B cell (primary cell): Measurements from ENCODE around the gene MAGI2.

ENCODE experiments used
- CTCF ChIP-seq: fragments of 200-600 bp; IDR thresholded peaks from one replicate; pipeline ENCODE4 v1.8.0; 2022; ENCODE audit warnings: antibody characterized with exemption, mild to moderate bottlenecking
- EZH2 ChIP-seq: IDR thresholded peaks from 2 replicates; pipeline ENCODE4 v1.6.1; 2012; ENCODE audit warnings: borderline replicate concordance, low read depth, mild to moderate bottlenecking, moderate library complexity, low read length; ENCODE audit not compliant: insufficient read depth, poor library complexity, severe bottlenecking

DNA sequence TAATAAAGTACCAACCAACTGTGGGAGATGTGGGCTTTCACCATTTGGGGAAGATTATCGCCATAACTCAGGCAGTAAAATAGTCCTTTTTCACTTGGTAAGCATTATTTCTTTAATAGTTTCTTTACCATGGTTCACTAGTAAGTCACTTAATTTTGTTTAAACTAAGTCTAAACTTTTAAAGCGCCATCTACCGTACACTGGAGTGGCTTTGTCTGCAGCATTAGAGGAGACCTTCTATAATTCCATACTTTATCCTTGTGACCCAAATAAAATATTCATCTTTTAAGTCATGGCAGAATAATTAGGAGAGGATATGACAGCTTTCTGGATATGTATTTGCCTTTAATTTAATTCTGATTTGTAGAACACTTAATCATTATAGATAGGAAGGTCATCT is 468.0 kb downstream of the MAGI2 start:
- no peak for TF ChIP-seq CTCF
- TF ChIP-seq EZH2: no peak
